ENCODE results near the gene RNLS.

The RNLS gene

GRCh38 chr10:88423732-88424131 lies 159.4 kb downstream of the RNLS start:
- no peak for DNase-seq

DNA sequence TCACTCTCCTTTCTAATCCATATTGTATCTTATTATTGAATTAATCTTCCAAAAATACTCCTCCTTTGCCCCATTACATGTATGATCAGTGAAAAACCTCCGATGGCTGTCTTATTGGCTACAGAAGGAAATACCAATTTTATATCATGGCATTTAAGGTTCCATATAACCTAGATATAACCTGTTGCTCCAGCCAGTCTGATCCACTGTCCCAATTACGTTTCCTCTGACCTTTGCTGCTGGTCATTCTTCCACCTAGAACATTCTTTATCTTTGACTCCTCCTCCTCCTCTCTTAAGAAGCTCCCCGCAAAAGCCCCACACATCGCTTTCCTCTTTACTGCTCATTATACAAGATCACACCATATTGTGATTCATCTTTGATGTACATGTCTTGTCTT lies 161.5 kb downstream of the RNLS start:
- no peak for DNase-seq

- DNase-seq, result no peak
These were observed 164.2 kb downstream of the RNLS start for GRCh38 chr10:88418871-88419270.

- DNase-seq, result no peak
These were observed 165.6 kb downstream of the RNLS start for GRCh38 chr10:88417387-88418030.

DNA sequence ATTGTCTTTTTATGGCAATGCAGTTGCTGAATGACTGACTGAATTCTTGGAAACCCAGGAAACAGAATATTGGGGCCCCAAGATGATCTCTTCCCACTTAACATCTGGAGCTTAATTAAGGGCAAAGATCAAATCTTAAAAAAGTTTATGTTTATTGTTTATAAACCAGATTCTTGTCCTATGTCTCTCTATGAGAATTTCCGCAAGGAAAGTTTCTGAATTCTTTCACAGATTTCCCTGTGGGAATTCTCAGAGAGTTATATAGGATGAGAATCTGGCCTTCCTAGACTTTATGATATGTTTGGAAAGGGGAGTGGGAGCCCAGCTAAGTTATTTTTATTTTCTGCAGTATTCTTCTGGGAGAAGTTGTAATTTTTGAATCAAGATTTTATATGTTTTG lies 166.3 kb downstream of the RNLS start:
- no peak for DNase-seq

DNA sequence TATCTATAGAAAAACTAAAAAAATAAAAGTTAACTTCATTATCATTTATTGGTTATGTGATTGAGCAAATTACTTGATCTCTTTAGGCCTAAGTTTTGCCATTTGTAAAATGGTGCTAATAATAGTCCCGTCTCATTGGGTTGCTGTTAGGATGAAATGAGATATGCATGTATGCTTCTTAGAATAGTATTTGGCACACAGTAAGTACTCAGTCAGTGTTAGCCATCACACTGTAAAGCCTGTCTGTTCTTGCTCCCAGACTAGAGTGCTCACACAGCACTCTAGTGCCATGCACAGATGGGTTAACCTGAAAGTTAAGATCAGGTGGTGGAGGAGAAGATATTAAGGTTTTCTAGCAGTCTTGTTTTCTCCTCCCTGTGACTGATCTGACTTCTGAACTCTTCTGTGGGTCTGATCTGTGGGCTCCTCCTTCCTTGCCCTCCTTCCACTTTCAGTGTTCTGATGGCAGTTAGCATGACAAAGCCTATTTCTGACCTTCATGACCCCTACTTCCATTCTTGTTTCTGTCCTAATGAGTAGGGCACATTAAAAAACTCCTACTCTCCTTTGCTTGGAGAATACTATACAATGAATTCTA lies 167.5 kb downstream of the RNLS start:
- DNase-seq, result no peak

DNA sequence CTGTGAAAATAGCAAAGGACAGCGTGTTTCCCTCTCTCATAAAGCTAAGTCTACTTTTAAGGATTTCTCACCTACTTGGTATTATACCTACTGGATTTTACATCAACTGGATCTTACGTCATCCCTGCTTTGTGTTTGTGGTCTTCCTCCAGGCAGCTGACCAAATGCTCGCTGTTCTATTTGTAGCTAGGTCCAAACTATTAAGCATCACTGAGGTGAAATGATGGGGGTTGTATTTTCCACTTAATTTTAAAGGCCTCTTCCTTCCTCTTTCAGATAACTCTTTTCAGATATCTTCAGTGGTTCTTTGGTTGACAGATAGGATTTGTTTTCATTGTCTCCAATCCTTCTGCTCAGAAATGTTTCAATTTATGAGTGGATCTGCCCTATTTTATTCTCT lies 169.7 kb downstream of the RNLS start:
- no peak for DNase-seq

DNA sequence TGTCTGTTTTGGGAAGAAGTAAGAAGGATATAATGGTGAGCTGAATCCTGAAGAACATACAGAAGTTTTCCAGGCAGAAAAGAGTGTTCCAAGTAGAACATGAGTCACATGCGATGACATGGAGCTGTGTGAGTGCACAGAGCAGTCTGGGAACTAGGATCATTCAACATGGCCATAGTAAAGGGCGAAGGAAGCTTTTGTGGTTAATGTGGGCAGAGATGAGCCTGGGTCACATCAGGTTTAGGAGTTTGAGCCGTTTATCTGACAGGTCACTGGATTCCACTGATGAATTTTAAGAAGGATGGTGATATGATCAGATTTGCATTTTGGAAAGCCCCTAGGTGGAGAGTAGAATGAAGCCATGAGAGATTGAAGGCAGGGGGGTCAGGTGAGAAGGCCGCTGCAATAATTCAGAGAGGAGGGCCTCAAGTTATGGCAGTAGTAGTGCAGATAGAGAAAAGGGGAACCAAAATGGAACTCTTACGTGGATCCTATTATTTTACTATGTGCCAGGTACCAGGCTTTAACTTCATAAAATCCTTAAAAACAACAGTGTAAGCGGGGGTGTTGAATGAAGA lies 171.3 kb downstream of the RNLS start:
- DNase-seq, result no peak

- no peak for DNase-seq
These were observed 173.3 kb downstream of the RNLS start for GRCh38 chr10:88409824-88410223.

DNA sequence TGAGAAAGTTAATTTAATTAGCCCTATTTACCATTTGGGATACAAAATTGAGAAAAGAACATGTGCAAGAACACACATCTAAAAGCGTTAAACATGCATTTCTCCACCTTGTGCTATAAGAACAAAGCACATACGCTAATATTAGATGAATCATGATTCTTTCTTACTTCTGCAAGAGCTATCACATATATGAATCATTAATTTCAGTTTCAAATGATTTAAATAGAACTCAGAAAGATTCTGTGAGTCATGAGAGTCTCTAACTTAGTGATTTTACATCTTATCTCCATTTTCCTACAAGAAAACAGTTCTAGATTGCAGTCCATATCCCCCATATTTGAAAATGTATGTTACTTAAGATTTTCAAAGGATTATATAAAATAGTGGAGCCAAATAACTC lies 173.9 kb downstream of the RNLS start:
- no peak for DNase-seq

GRCh38 chr10:88408096-88408495 lies 175.0 kb downstream of the RNLS start:
- DNase-seq, result peak; percentile 24

DNA sequence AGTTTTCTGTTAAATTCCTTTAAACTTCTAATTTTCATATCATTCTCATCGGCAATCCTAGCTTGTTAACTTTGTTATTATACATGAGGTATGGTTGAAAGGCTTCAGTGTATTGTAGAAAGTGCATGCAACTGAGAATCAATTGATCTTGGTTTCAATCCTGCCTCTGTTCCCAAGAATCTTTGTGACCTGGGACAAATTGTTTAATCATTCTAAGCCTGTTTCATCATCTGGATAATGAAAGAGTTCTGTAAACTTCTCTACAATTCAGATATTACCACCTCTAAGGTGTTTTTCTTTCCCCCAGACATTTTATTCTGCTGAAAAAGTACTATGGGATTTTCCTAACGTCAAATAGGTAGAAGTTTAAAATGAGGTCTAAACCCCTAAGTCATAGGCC lies 179.0 kb downstream of the RNLS start:
- DNase-seq, result no peak

DNA sequence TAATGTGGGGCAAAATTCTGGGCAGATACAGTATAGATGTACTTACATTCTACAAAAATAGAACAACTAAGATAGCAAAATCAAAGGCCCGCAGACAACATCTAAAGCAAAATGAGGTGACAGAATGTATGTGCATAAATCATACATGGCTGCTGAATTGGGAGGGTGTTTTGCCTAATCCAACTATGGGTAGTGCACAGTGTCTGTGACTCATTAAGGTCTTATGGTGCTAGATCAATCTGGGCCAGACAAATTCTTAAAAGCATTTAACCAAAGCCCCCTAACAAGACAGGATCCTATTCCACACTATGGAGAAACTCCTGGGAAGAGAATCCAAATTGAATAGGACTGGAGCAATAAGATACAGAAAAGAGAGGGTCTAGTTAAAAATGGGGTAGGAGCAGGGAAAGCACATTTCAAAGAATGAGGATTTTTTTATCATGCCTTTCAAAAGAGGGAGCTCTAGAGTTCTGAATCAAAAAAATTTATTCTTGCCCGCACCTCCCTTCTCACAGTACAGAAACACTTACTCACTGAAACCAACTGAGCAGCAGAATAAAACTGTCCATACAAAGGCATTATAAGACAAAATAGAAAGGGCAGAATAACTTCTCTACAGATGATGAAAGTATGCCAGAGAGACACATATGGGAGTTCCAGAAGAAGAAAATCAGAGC lies 181.3 kb downstream of the RNLS start:
- peak; percentile 30 for DNase-seq

GRCh38 chr10:88399240-88399639 lies 183.9 kb downstream of the RNLS start:
- DNase-seq, result no peak

DNA sequence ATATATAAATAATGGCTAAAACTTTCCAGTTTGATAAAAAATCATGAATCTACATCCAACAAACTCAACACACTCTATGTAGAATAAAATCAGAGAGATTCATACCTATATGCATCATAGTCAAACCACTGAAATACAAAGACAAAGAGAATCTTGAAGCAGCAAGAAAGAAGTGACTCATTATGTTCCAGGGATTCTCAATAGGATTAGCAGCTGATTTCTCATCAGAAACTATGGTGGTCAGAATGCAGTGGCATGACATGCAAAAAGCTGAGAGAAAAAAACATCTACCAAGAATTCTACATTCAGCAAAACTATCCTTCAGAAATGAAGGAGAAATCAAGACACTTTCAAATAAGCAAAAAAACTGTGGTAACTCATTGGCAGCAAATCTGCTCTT lies 187.4 kb downstream of the RNLS start:
- DNase-seq, result peak; percentile 49

GRCh38 chr10:88392222-88392621 lies 190.9 kb downstream of the RNLS start:
- DNase-seq, result no peak

- no peak for DNase-seq
These were observed 193.1 kb downstream of the RNLS start for GRCh38 chr10:88390041-88390440.

- DNase-seq, result peak; percentile 80
These were observed 193.7 kb downstream of the RNLS start for GRCh38 chr10:88389456-88389855.

DNA sequence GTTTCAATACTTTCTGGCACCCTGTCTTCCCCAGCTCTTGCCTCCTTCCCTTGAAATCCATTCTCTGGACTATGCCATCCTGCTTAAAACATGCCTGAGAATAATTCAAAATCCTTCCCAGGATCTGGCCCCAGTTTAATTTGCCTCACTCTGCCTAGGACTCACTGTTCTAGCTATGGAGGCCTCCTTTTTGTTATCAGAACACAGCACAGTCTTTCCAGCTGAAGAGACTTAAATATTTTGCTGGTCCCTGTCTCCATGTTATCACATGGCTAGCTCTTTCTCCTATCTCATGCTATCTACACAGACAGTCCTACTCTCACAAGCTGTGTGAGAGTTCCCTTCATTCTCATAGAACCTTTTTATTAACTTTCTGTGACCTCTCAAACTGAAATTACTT lies 194.8 kb downstream of the RNLS start:
- DNase-seq, result peak; percentile 74

DNA sequence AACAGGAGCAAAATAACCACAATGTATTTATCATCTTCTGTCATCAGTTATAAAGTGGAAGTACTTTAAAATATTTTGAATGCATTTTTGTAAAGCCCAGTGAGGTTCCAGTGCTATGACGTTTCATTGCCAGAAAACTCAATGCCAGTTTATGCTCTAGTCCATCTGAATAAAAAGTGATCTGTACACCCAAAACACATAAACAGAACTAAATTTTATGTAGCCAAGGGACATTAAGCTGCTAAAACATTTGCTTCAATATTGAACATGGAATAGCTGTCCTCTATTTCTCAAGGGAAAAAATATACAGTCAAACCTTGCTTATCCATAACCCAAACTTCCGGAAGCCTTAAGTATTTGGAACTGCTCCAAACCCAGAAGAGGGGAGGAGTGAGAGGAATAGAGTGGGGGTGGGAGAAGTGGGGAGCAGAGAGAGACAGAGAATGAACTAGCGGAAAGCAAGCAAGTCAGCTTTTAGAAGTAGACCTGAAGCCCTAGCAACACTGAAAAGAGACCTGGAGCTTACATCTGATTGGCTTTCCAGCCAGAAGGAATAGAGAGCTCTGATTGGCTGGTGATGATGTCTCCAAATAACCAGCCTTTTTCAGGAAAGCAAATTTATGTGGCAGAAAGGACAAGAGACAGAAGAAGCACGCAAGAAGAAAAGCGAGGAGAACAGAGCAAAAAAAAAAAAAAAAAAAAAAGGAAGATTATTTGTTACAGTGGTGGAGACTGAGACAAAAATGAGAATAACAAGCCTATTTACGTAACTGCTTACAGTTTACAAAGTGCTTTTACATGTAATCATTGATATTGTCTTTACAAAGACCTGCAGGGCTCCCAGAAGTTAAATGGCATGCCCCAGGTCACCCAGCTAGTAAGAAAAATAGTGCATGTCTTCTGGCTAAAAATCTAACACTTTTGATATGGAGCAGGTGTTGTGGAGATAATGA lies 196.0 kb downstream of the RNLS start:
- peak; percentile 89 for DNase-seq

- DNase-seq, result peak; percentile 24
These were observed 196.8 kb downstream of the RNLS start for GRCh38 chr10:88386204-88386788.

DNA sequence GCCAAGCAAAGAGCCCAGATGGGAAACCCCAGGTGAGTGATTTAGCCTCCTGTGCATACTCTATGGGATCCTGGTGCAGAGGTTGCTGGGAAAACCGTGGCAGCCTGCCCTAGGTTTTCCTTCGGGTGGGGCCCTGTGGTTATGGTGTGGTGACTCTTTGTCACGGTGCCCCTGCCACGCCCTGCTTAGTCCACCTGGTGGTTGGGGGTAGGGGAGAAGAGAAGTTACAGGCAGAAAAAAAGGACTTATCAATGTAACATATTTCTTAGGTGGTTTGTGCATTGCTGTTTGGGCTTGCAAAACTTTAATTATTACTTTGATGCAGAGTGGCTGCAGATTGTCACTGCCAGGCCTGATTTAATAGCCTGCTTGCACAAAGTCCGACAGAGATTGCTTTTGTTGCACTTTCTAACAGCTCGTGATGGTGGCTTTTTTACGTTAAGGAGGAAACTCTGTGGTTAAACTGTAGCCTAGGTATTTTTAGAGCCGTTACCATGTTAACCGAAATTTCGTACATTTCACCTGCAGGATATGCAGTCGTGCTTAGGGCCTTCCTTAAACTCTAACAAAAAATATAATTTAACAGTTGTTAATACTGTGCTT lies 197.4 kb downstream of the RNLS start:
- DNase-seq, result peak; percentile 81
